Right atrium auricular region (tissue), 2 donors: Measurements from ENCODE around the gene EBF3. TPM values are rescaled to one million over a fixed set of nuclear protein-coding genes. Genes with fewer than 3 reads are reported as not detected.

Experiments
- DNase-seq: peaks from one replicate; pipeline ENCODE4 v3.0.0-alpha.2; 2019; ENCODE audit warnings: low spot score
- H3K27ac ChIP-seq, 2 donors: fragments of 200-600 bp; sonication (generic); 1 replicate in 1 of 2; 2 replicates in 1 of 2; pipeline ENCODE4 v1.5.1; 2016 to 2019
- H3K27me3 ChIP-seq, 2 donors: fragments of 200-600 bp; sonication (generic); one replicate each; pipeline versions ENCODE4 v1.5.1 to v1.6.0; 2017 to 2019
- H3K36me3 ChIP-seq: fragments of 200-600 bp; sonication (generic); one replicate; pipeline ENCODE4 v1.5.1; 2016
- H3K4me1 ChIP-seq, 2 donors: fragments of 200-600 bp; sonication (generic); one replicate each; pipeline versions ENCODE4 v1.5.1 to v1.6.0; 2017 to 2019
- H3K4me3 ChIP-seq, 2 donors: fragments of 200-600 bp; sonication (generic); 1 replicate in 1 of 2; 2 replicates in 1 of 2; pipeline ENCODE4 v1.5.1; 2017 to 2019; ENCODE audit warnings: mild to moderate bottlenecking in 1 of 2, moderate library complexity in 1 of 2
- H3K9me3 ChIP-seq, 2 donors: fragments of 200-600 bp; sonication (generic); one replicate each; pipeline ENCODE4 v1.5.1; 2019
- CTCF ChIP-seq, 2 donors: fragments of 200-600 bp; sonication (generic); IDR thresholded peaks; one replicate each; pipeline ENCODE4 v1.5.1; 2019; ENCODE audit warnings: antibody characterized with exemption in 2 of 2
- total RNA-seq, 2 donors: library from RNA; depleted of rRNA; stranded (reverse); fragments of >200 nt; gene quantifications; one replicate each; pipeline ENCODE4 v1.1.0, GENCODE V29; 2016

The EBF3 gene
- total RNA-seq, 2 donors from 2014 or later: 5.8 to 6.9 TPM

- DNase-seq: no peak
- no peaks in the 10 kb centered on the region for H3K9me3 ChIP-seq
- H3K36me3 ChIP-seq: peaks cover 7% of the 10 kb centered on the region
- H3K4me1 ChIP-seq: peaks cover 0 to 3% of the 10 kb centered on the region in 2 donors
- TF ChIP-seq CTCF (IDR thresholded peaks at IDR 0.05): no peak
- H3K4me3 ChIP-seq: no peak overlapping the region
- H3K27ac ChIP-seq: no peak overlapping the region
- H3K27me3 ChIP-seq: no peaks in the 10 kb centered on the region
Measured at GRCh38 chr10:129863201-129863663, 100.8 kb downstream of the EBF3 start.

DNA sequence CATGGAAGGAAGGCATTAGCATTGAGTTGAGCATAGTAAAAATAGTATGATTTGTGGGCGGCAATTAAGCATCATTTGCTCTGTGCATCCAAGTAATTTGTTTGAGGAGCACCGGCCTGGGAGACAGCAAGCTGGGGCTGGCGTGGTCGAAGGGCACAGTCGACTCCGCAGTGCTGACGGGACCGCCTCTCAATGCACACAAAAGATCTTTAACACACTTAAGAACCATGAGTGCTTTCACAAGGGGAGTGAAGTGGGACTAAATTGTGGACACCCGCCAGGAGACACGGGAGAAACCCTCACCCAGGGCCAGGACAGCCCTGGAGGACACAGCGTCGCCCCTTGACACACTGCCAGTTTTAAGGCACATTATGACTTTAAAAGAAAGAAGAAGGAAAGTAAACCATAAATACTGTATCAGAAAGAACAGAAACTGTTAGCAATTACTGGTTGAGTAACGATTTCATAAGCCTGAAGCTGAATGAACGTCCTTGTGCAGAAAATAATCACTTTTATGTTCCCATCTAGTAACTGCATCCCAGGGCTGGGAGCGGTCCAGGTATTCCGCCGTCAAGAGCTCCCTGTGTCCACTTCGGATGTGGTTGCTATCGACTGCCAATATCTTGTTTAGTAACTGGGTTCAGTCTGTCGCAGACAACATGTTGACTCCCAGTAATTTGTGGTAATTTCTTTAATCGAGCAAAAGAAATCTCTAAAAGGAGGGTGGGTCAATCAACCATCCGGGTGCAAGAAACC, 102.1 kb downstream of the EBF3 start:
- no peak for DNase-seq
- Histone ChIP-seq H3K4me3 (no peak overlapping the region), H3K9me3 (no peaks in the 10 kb centered on the region), H3K4me1 (peaks cover 0 to 3% of the 10 kb centered on the region in 2 donors), H3K36me3 (peaks cover 7% of the 10 kb centered on the region), H3K27ac (no peak overlapping the region), H3K27me3 (no peaks in the 10 kb centered on the region)
- TF ChIP-seq CTCF (IDR thresholded peaks at IDR 0.05): no peak

DNA sequence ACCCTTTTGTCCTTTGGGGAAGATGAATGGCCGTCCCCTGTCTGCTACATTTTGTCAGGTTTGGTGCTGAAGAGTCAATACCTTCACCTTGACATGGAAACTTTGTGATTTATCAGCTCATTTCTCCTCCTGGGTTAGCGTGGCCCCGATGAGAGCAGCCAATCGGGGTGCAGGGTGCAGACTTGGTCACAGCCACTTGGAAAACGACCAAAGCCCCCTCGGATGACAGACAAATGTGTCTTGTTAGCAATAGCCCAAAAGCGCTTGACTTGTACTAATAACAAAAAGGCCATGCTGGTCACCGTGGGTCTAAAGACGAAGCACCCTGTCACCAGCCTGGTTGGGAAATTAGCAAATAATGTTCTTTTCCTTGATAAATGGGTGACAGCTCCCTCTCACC, 103.7 kb downstream of the EBF3 start:
- peaks cover 0 to 3% of the 10 kb centered on the region in 2 donors for H3K4me1 ChIP-seq
- no peak overlapping the region for H3K27ac ChIP-seq
- peaks cover 0 to 8% of the 10 kb centered on the region in 2 donors for H3K9me3 ChIP-seq
- TF ChIP-seq CTCF (IDR thresholded peaks at IDR 0.05): no peak
- DNase-seq: no peak
- H3K27me3 ChIP-seq: no peaks in the 10 kb centered on the region
- H3K4me3 ChIP-seq: no peak overlapping the region
- H3K36me3 ChIP-seq: peaks cover 4% of the 10 kb centered on the region

DNA sequence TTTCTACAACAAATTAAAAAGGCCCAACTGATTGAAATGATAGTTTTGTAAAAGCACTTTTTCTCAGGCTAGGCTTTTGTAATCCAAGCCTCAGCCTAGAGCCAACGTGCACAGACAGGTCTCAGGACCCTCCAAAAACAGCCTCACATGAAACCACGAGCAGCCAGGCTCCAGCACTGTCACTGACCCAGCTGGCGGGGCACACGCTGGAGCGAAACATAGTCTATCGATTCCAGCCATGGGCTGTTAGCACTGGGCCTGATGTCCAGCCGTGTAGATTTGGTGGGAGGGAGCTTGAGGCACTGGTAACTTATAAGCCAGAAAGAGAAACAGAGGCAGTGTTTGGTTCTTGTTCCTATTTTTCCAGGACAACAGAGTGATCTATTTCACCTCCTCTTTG, 104.5 kb downstream of the EBF3 start:
- DNase-seq: no peak
- peaks cover 0 to 8% of the 10 kb centered on the region in 2 donors for H3K9me3 ChIP-seq
- H3K36me3 ChIP-seq: no peaks in the 10 kb centered on the region
- no peak overlapping the region for H3K27ac ChIP-seq
- no peak overlapping the region for H3K4me3 ChIP-seq
- H3K27me3 ChIP-seq: no peaks in the 10 kb centered on the region
- H3K4me1 ChIP-seq: no peaks in the 10 kb centered on the region
- TF ChIP-seq CTCF (IDR thresholded peaks at IDR 0.05): no peak

GRCh38 chr10:129857242-129857960, 106.7 kb downstream of the EBF3 start:
- Histone ChIP-seq H3K4me3 (no peak overlapping the region), H3K36me3 (no peaks in the 10 kb centered on the region), H3K4me1 (no peaks in the 10 kb centered on the region), H3K27ac (no peak overlapping the region), H3K27me3 (no peaks in the 10 kb centered on the region), H3K9me3 (peaks cover 0 to 8% of the 10 kb centered on the region in 2 donors)
- TF ChIP-seq CTCF (IDR thresholded peaks at IDR 0.05): no peak
- no peak for DNase-seq
